ENCODE data around the gene FRAS1. TPM values are rescaled to one million over a fixed set of nuclear protein-coding genes. Genes with fewer than 3 reads are reported as not detected.
"Not testable (repeated sequence)": the region's sequence is repeated elsewhere in the genome, so short reads cannot be mapped to it uniquely, and the experiment has no call there.

Gene FRAS1
- total RNA-seq, 2 donors from 2014 or later: 0.17 TPM; not detected in 1

GRCh38 chr4:78454016-78454415 is 396.9 kb downstream of the FRAS1 start:
- no peaks in the 10 kb centered on the region for H3K9me3 Mint-ChIP-seq
- ATAC-seq: no peak
- no peak overlapping the region for H3K4me3 Mint-ChIP-seq
- H3K27ac Mint-ChIP-seq: no peak overlapping the region
- H3K4me1 Mint-ChIP-seq (ENCODE audit: low read depth in 2 of 2): peaks cover 4 to 6% of the 10 kb centered on the region in 2 donors
- no peak for DNase-seq (ENCODE audit: low spot score)
- H3K36me3 Mint-ChIP-seq: no peaks in the 10 kb centered on the region
- H3K27me3 Mint-ChIP-seq: peaks cover 14 to 22% of the 10 kb centered on the region in 2 donors

- Mint-ChIP-seq H3K4me3 (no peak overlapping the region), H3K9me3 (no peaks in the 10 kb centered on the region), H3K36me3 (no peaks in the 10 kb centered on the region), H3K27ac (no peak overlapping the region), H3K4me1 (ENCODE audit: low read depth in 2 of 2) (no peaks in the 10 kb centered on the region), H3K27me3 (peaks cover 17 to 21% of the 10 kb centered on the region in 2 donors)
- DNase-seq (ENCODE audit: low spot score) (no peak), ATAC-seq (no peak)
These were observed 400.6 kb downstream of the FRAS1 start for GRCh38 chr4:78457751-78458150.

- DNase-seq (ENCODE audit: low spot score) (no peak), ATAC-seq (no peak)
- no peak overlapping the region for H3K27ac Mint-ChIP-seq
- H3K9me3 Mint-ChIP-seq: no peaks in the 10 kb centered on the region
- H3K4me3 Mint-ChIP-seq: no peak overlapping the region
- H3K27me3 Mint-ChIP-seq: peaks cover 10 to 12% of the 10 kb centered on the region in 2 donors
- no peaks in the 10 kb centered on the region for H3K4me1 Mint-ChIP-seq (ENCODE audit: low read depth in 2 of 2)
- no peaks in the 10 kb centered on the region for H3K36me3 Mint-ChIP-seq
These were observed 402.2 kb downstream of the FRAS1 start for GRCh38 chr4:78459327-78459726.

GRCh38 chr4:78460368-78460767 is 403.2 kb downstream of the FRAS1 start:
- Mint-ChIP-seq H3K4me1 (ENCODE audit: low read depth in 2 of 2) (no peaks in the 10 kb centered on the region), H3K4me3 (no peak overlapping the region), H3K27ac (no peak overlapping the region), H3K27me3 (peaks cover 10 to 21% of the 10 kb centered on the region in 2 donors), H3K36me3 (no peaks in the 10 kb centered on the region), H3K9me3 (no peaks in the 10 kb centered on the region)
- DNase-seq (ENCODE audit: low spot score): no peak
- ATAC-seq: no peak

GRCh38 chr4:78464265-78464664 is 407.1 kb downstream of the FRAS1 start:
- ATAC-seq (peak in 1 of 2 donors; percentile 40), DNase-seq (ENCODE audit: low spot score) (no peak)
- no peaks in the 10 kb centered on the region for H3K36me3 Mint-ChIP-seq
- no peaks in the 10 kb centered on the region for H3K4me1 Mint-ChIP-seq (ENCODE audit: low read depth in 2 of 2)
- H3K27me3 Mint-ChIP-seq: peaks cover 5 to 22% of the 10 kb centered on the region in 2 donors
- peaks cover 3% of the 10 kb centered on the region for H3K9me3 Mint-ChIP-seq
- H3K4me3 Mint-ChIP-seq: no peak overlapping the region
- H3K27ac Mint-ChIP-seq: no peak overlapping the region

GRCh38 chr4:78467223-78467622 is 410.1 kb downstream of the FRAS1 start:
- H3K27me3 Mint-ChIP-seq: peaks cover 7 to 31% of the 10 kb centered on the region in 2 donors
- H3K4me1 Mint-ChIP-seq (ENCODE audit: low read depth in 2 of 2); H3K9me3 Mint-ChIP-seq; H3K36me3 Mint-ChIP-seq; H3K4me3 Mint-ChIP-seq; ATAC-seq; DNase-seq (ENCODE audit: low spot score); H3K27ac Mint-ChIP-seq: not testable (repeated sequence)

- peaks cover 7 to 31% of the 10 kb centered on the region in 2 donors for H3K27me3 Mint-ChIP-seq
- ATAC-seq (no peak), DNase-seq (ENCODE audit: low spot score) (no peak)
- H3K4me3 Mint-ChIP-seq: no peak overlapping the region
- H3K27ac Mint-ChIP-seq: no peak overlapping the region
- H3K9me3 Mint-ChIP-seq: peaks cover 5% of the 10 kb centered on the region
- H3K4me1 Mint-ChIP-seq (ENCODE audit: low read depth in 2 of 2): no peaks in the 10 kb centered on the region
- H3K36me3 Mint-ChIP-seq: no peaks in the 10 kb centered on the region
These were observed 411.1 kb downstream of the FRAS1 start for GRCh38 chr4:78468272-78468671.

GRCh38 chr4:78476108-78476704 is 419.1 kb downstream of the FRAS1 start:
- H3K27me3 Mint-ChIP-seq: peaks cover 5 to 9% of the 10 kb centered on the region in 2 donors
- DNase-seq (ENCODE audit: low spot score) (no peak), ATAC-seq (no peak)
- H3K4me3 Mint-ChIP-seq: no peak overlapping the region
- no peaks in the 10 kb centered on the region for H3K4me1 Mint-ChIP-seq (ENCODE audit: low read depth in 2 of 2)
- no peak overlapping the region for H3K27ac Mint-ChIP-seq
- H3K36me3 Mint-ChIP-seq: no peaks in the 10 kb centered on the region
- peaks cover 2% of the 10 kb centered on the region for H3K9me3 Mint-ChIP-seq

GRCh38 chr4:78477276-78477675 is 420.2 kb downstream of the FRAS1 start:
- DNase-seq (ENCODE audit: low spot score): no peak
- Mint-ChIP-seq H3K36me3 (no peaks in the 10 kb centered on the region), H3K27me3 (no peaks in the 10 kb centered on the region), H3K27ac (no peak overlapping the region), H3K9me3 (no peaks in the 10 kb centered on the region), H3K4me3 (no peak overlapping the region), H3K4me1 (ENCODE audit: low read depth in 2 of 2) (no peaks in the 10 kb centered on the region)
- no peak for ATAC-seq

- Mint-ChIP-seq H3K27me3 (peaks cover 5 to 9% of the 10 kb centered on the region in 2 donors), H3K4me3 (no peak overlapping the region), H3K36me3 (no peaks in the 10 kb centered on the region), H3K4me1 (ENCODE audit: low read depth in 2 of 2) (no peaks in the 10 kb centered on the region), H3K27ac (no peak overlapping the region), H3K9me3 (no peaks in the 10 kb centered on the region)
- no peak for DNase-seq (ENCODE audit: low spot score)
- ATAC-seq: no peak
These were observed 421.4 kb downstream of the FRAS1 start for GRCh38 chr4:78478523-78478922.

GRCh38 chr4:78480286-78480685 is 423.2 kb downstream of the FRAS1 start:
- Mint-ChIP-seq H3K27me3 (peaks cover 5 to 9% of the 10 kb centered on the region in 2 donors), H3K36me3 (no peaks in the 10 kb centered on the region), H3K4me3 (no peak overlapping the region), H3K27ac (no peak overlapping the region), H3K4me1 (ENCODE audit: low read depth in 2 of 2) (no peaks in the 10 kb centered on the region), H3K9me3 (no peaks in the 10 kb centered on the region)
- DNase-seq (ENCODE audit: low spot score) (no peak), ATAC-seq (no peak)

- Mint-ChIP-seq H3K27me3 (peaks cover 5 to 9% of the 10 kb centered on the region in 2 donors), H3K9me3 (no peaks in the 10 kb centered on the region), H3K36me3 (no peaks in the 10 kb centered on the region), H3K27ac (no peak overlapping the region), H3K4me1 (ENCODE audit: low read depth in 2 of 2) (no peaks in the 10 kb centered on the region), H3K4me3 (no peak overlapping the region)
- no peak for ATAC-seq
- no peak for DNase-seq (ENCODE audit: low spot score)
These were observed 424.1 kb downstream of the FRAS1 start for GRCh38 chr4:78481180-78481579.

GRCh38 chr4:78482281-78482680 is 425.2 kb downstream of the FRAS1 start:
- ATAC-seq (no peak), DNase-seq (ENCODE audit: low spot score) (no peak)
- Mint-ChIP-seq H3K27ac (no peak overlapping the region), H3K27me3 (peaks cover 5 to 9% of the 10 kb centered on the region in 2 donors), H3K36me3 (no peaks in the 10 kb centered on the region), H3K4me3 (no peak overlapping the region), H3K4me1 (ENCODE audit: low read depth in 2 of 2) (no peaks in the 10 kb centered on the region), H3K9me3 (no peaks in the 10 kb centered on the region)

GRCh38 chr4:78483811-78484210 is 426.7 kb downstream of the FRAS1 start:
- Mint-ChIP-seq H3K27ac (no peak overlapping the region), H3K4me1 (ENCODE audit: low read depth in 2 of 2) (no peaks in the 10 kb centered on the region), H3K36me3 (no peaks in the 10 kb centered on the region), H3K4me3 (no peak overlapping the region), H3K9me3 (no peaks in the 10 kb centered on the region), H3K27me3 (peaks cover 8 to 9% of the 10 kb centered on the region in 2 donors)
- DNase-seq (ENCODE audit: low spot score) (no peak), ATAC-seq (no peak)

- DNase-seq (ENCODE audit: low spot score): no peak
- Mint-ChIP-seq H3K27me3 (peaks cover 8 to 9% of the 10 kb centered on the region in 2 donors), H3K27ac (no peak overlapping the region), H3K4me1 (ENCODE audit: low read depth in 2 of 2) (no peaks in the 10 kb centered on the region), H3K4me3 (no peak overlapping the region), H3K9me3 (no peaks in the 10 kb centered on the region), H3K36me3 (no peaks in the 10 kb centered on the region)
- no peak for ATAC-seq
These were observed 427.5 kb downstream of the FRAS1 start for GRCh38 chr4:78484574-78484973.
